Breast epithelium (tissue), 4 donors: ENCODE data around the gene RGS14. TPM values are rescaled to one million over a fixed set of nuclear protein-coding genes. Genes with fewer than 3 reads are reported as not detected.

Source experiments
- DNase-seq, 2 donors: peaks; one replicate each; pipeline ENCODE4 v3.0.0-alpha.2; 2019; ENCODE audit warnings: low spot score in 2 of 2
- H3K27ac ChIP-seq, 2 donors: fragments of 200-600 bp; sonication (generic) in 1 of 2; one replicate each; pipeline ENCODE4 v1.5.1; 2016 to 2019; ENCODE audit warnings: mild to moderate bottlenecking in 1 of 2
- H3K27me3 ChIP-seq, 2 donors: fragments of 200-600 bp; sonication (generic) in 1 of 2; one replicate each; pipeline versions ENCODE4 v1.5.1 to v1.6.0; 2017 to 2019; ENCODE audit warnings: control low read depth in 1 of 2, mild to moderate bottlenecking in 1 of 2
- H3K36me3 ChIP-seq: fragments of 200-600 bp; one replicate; pipeline ENCODE4 v1.5.1; 2019
- H3K4me1 ChIP-seq, 2 donors: fragments of 200-600 bp; sonication (generic); one replicate each; pipeline ENCODE4 v1.5.1; 2016 to 2019; ENCODE audit warnings: control low read depth in 1 of 2
- H3K4me3 ChIP-seq, 3 donors: fragments of 200-600 bp; sonication (generic); 1 replicate in 2 of 3; 2 replicates in 1 of 3; pipeline ENCODE4 v1.5.1; 2016 to 2019; ENCODE audit warnings: mild to moderate bottlenecking in 3 of 3, moderate library complexity in 2 of 3
- H3K9me3 ChIP-seq, 2 donors: fragments of 200-600 bp; sonication (generic) in 1 of 2; one replicate each; pipeline ENCODE4 v1.5.1; 2016 to 2019; ENCODE audit warnings: control low read depth in 1 of 2
- POLR2A ChIP-seq: fragments of 450-650 bp; IDR thresholded peaks from one replicate; pipeline ENCODE4 v1.6.1; 2016; ENCODE audit warnings: antibody characterized with exemption, mild to moderate bottlenecking, moderate library complexity
- POLR2AphosphoS5 ChIP-seq, 3 donors: sonication (generic); formaldehyde crosslinking; IDR thresholded peaks; one replicate each; pipeline ENCODE4 v1.6.1; 2017; ENCODE audit warnings: antibody characterized with exemption in 3 of 3
- intact Hi-C: fragments of 100-400 bp; cut with DNase I; formaldehyde crosslinking; loops from one replicate; pipeline ENCODE4 v1.15.1; 2023; ENCODE audit warnings: low total_unique reads
- total RNA-seq, 3 donors: library from RNA; depleted of rRNA; stranded (reverse); fragments of >200 nt; gene quantifications; one replicate each; pipeline ENCODE4 v1.1.0, GENCODE V29; 2016
- TF ChIP-seq, protein P1 (sequence below), 3 donors: fragments of 450-650 bp; IDR thresholded peaks; one replicate each; pipeline ENCODE4 v1.5.1; 2016 to 2017; ENCODE audit warnings: antibody characterized with exemption in 3 of 3, mild to moderate bottlenecking in 3 of 3, moderate library complexity in 3 of 3

Gene RGS14
- total RNA-seq, 3 donors from 2014 or later: 9.0 to 16.4 (median 11.3) TPM

DNA sequence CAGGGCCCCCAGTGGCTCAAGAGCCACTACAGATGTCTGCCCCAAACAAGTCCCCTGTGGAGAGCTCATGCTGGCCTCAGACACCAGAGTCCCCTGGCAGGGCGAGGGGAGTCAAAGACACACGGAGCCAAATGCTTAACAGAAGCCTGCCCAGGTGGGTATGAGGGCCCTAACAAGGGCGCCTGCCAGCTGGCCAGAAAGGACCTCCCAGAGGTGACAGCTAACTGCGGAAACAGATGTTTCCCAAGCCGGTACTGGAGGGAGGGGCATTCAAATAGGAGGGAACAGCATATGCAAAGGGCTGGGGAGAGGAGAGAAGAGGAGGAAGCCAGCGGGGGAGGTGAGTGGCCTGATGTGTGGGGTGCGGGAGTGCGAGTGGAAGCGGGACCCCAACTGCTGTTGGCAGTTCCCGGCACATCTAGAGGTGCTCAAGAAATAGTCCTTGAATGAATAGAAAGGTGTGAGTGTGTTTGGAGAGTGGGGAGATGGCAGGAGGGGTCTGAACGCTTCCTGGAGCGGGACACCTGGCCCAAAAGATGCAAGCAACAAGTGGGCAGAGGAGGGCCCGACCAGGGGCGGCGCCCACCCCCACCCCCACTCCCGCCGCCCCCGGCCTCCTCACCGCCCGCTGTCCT lies 46.9 kb upstream of the RGS14 start:
- DNase-seq: no peak
- H3K4me3 ChIP-seq: peak overlapping the region in 2 of 3 donors; percentile 61 to 72
- H3K4me1 ChIP-seq: peaks cover 10 to 11% of the 10 kb centered on the region in 2 donors
- intact Hi-C loops: loop anchor here (10.0 kb wide), 1 partner anchor 54 kb away; no protein-coding TSS in a partner anchor
- no peak for TF ChIP-seq POLR2AphosphoS5 (IDR thresholded peaks at IDR 0.05)
- H3K27me3 ChIP-seq: no peaks in the 10 kb centered on the region
- no peak overlapping the region for H3K27ac ChIP-seq
- no peaks in the 10 kb centered on the region for H3K36me3 ChIP-seq
- no peaks in the 10 kb centered on the region for H3K9me3 ChIP-seq

- peak in 1 of 2 donors; percentile 52 for DNase-seq
- H3K27ac ChIP-seq: no peak overlapping the region
- no peaks in the 10 kb centered on the region for H3K27me3 ChIP-seq
- no peaks in the 10 kb centered on the region for H3K36me3 ChIP-seq
- H3K4me1 ChIP-seq: peaks cover 10 to 11% of the 10 kb centered on the region in 2 donors
- intact Hi-C loops: loop anchor here (10.0 kb wide), 1 partner anchor 53 kb away; no protein-coding TSS in a partner anchor
- peak overlapping the region; percentile 47 to 72 (median 61) for H3K4me3 ChIP-seq
- TF ChIP-seq, protein P1, sequence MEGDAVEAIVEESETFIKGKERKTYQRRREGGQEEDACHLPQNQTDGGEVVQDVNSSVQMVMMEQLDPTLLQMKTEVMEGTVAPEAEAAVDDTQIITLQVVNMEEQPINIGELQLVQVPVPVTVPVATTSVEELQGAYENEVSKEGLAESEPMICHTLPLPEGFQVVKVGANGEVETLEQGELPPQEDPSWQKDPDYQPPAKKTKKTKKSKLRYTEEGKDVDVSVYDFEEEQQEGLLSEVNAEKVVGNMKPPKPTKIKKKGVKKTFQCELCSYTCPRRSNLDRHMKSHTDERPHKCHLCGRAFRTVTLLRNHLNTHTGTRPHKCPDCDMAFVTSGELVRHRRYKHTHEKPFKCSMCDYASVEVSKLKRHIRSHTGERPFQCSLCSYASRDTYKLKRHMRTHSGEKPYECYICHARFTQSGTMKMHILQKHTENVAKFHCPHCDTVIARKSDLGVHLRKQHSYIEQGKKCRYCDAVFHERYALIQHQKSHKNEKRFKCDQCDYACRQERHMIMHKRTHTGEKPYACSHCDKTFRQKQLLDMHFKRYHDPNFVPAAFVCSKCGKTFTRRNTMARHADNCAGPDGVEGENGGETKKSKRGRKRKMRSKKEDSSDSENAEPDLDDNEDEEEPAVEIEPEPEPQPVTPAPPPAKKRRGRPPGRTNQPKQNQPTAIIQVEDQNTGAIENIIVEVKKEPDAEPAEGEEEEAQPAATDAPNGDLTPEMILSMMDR (IDR thresholded peaks at IDR 0.05): no peak
- TF ChIP-seq POLR2A (no peak), POLR2AphosphoS5 (IDR thresholded peaks at IDR 0.05) (no peak)
- H3K9me3 ChIP-seq: no peaks in the 10 kb centered on the region
Observed at GRCh38 chr5:177311392-177311722, 46.4 kb upstream of the RGS14 start.

- TF ChIP-seq, protein P1 (IDR thresholded peaks at IDR 0.05): no peak
- TF ChIP-seq POLR2AphosphoS5 (IDR thresholded peaks at IDR 0.05): peak in 1 of 3 donors; percentile 31
- no peak for TF ChIP-seq POLR2A
- Histone ChIP-seq H3K36me3 (no peaks in the 10 kb centered on the region), H3K4me1 (peaks cover 10 to 11% of the 10 kb centered on the region in 2 donors), H3K27ac (peak within 1 kb of the TSS in 1 of 2 donors; percentile 36), H3K4me3 (peak within 1 kb of the TSS; percentile 47 to 72 (median 61)), H3K9me3 (no peaks in the 10 kb centered on the region), H3K27me3 (no peaks in the 10 kb centered on the region)
- intact Hi-C loops: loop anchor here (10.0 kb wide), 1 partner anchor 53 kb away; no protein-coding TSS in a partner anchor
- DNase-seq: peak; percentile 96
Observed at GRCh38 chr5:177311723-177312648, 45.7 kb upstream of the RGS14 start, which contains the start of gene MXD3. TSS of gene MXD3 (minus strand) at chr5:177311898. CDS start at chr5:177311830, 68 bp downstream.

DNA sequence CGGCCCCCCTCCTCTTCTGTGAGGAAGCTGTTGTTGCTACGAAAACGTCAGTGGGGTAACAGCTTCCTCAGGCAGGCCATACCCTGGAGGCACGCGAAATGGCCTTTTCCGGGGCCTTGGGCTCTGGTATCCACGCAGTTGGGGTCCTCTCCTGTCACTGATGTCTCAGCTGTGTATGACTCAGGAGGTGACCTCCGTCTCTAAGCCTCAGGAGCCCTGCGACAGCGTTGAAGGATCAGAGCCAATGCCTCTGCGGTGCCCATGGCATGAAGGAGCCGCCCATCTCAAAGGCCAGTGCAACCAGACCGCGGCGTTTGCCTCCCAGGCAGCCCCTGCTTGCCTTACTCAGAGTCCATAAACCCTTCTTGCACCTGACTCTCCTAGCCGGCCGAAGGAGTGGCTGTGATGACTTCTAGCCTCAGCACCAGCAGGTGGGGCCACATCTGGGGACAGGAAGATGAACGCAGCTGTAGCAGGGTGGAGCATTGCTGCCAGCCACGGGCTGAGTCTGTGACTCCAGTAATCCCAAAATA lies 45.0 kb upstream of the RGS14 start:
- no peaks in the 10 kb centered on the region for H3K9me3 ChIP-seq
- no peak overlapping the region for H3K27ac ChIP-seq
- H3K36me3 ChIP-seq: no peaks in the 10 kb centered on the region
- no peaks in the 10 kb centered on the region for H3K27me3 ChIP-seq
- TF ChIP-seq, protein P1 (IDR thresholded peaks at IDR 0.05): no peak
- TF ChIP-seq POLR2AphosphoS5 (IDR thresholded peaks at IDR 0.05): no peak
- TF ChIP-seq POLR2A: no peak
- peaks cover 8 to 11% of the 10 kb centered on the region in 2 donors for H3K4me1 ChIP-seq
- peak in 1 of 2 donors; percentile 45 for DNase-seq
- H3K4me3 ChIP-seq: peak overlapping the region in 2 of 3 donors; percentile 61 to 72
- intact Hi-C loops: loop anchor here (10.0 kb wide), 1 partner anchor 52 kb away; no protein-coding TSS in a partner anchor

GRCh38 chr5:177313561-177314259 lies 44.0 kb upstream of the RGS14 start:
- H3K9me3 ChIP-seq: no peaks in the 10 kb centered on the region
- H3K27ac ChIP-seq: no peak overlapping the region
- no peaks in the 10 kb centered on the region for H3K36me3 ChIP-seq
- no peaks in the 10 kb centered on the region for H3K27me3 ChIP-seq
- DNase-seq: no peak
- intact Hi-C loops: loop anchor here (10.0 kb wide), 1 partner anchor 51 kb away; no protein-coding TSS in a partner anchor
- H3K4me3 ChIP-seq: no peak overlapping the region
- TF ChIP-seq POLR2AphosphoS5 (IDR thresholded peaks at IDR 0.05) (no peak), POLR2A (no peak)
- TF ChIP-seq, protein P1 (IDR thresholded peaks at IDR 0.05): no peak
- H3K4me1 ChIP-seq: peaks cover 5 to 11% of the 10 kb centered on the region in 2 donors
